22Rv1 (cell line): ENCODE measurements around the gene TEX261.

ENCODE experiments used
- H3K27ac ChIP-seq: fragments of 450-650 bp; 2 replicates; pipeline ENCODE4 v1.5.1; 2017
- ZFX ChIP-seq: fragments of 450-650 bp; IDR thresholded peaks from 2 replicates; pipeline ENCODE4 v1.6.1; 2017; ENCODE audit warnings: antibody characterized with exemption, borderline replicate concordance
- TF ChIP-seq, protein P1 (sequence below): fragments of 450-650 bp; IDR thresholded peaks from 2 replicates; pipeline ENCODE4 v1.5.1; 2017; ENCODE audit warnings: mild to moderate bottlenecking

Gene TEX261

DNA sequence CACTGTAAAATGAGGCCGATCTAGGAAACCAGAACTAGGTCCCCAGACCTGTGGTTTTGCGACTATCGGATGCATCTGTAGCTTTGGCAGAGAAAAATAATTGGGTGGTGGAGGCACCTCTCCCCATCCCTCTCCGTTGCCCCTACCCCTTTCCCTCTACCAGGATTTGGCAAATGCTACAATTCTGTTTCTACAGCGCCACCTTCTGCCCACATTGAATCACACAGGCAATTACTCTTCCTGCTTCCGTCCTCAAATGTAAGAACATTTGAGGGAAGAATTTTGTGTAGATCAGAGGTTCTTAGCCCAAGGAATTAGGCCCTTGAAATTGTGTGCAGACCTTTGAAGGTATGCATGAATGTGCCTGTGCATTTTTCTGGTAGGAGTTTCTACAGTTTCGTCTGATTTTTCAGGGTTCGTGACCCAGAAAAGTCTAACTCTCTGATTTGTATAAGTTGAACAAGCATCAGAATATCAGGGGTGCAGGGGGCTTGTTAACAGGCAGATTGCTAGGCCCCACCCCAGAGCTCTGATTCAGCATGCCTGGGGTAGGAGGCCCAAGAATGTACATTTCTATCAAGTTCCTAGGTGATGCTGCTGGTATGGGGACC, 47.7 kb downstream of the TEX261 start:
- no peak for TF ChIP-seq ZFX
- TF ChIP-seq, protein P1, sequence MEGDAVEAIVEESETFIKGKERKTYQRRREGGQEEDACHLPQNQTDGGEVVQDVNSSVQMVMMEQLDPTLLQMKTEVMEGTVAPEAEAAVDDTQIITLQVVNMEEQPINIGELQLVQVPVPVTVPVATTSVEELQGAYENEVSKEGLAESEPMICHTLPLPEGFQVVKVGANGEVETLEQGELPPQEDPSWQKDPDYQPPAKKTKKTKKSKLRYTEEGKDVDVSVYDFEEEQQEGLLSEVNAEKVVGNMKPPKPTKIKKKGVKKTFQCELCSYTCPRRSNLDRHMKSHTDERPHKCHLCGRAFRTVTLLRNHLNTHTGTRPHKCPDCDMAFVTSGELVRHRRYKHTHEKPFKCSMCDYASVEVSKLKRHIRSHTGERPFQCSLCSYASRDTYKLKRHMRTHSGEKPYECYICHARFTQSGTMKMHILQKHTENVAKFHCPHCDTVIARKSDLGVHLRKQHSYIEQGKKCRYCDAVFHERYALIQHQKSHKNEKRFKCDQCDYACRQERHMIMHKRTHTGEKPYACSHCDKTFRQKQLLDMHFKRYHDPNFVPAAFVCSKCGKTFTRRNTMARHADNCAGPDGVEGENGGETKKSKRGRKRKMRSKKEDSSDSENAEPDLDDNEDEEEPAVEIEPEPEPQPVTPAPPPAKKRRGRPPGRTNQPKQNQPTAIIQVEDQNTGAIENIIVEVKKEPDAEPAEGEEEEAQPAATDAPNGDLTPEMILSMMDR: peak; percentile 85
- no peak overlapping the region for H3K27ac ChIP-seq

- TF ChIP-seq, protein P1: no peak
- no peak for TF ChIP-seq ZFX
Observed at GRCh38 chr2:70944111-70944690, 50.5 kb downstream of the TEX261 start.

GRCh38 chr2:70943205-70943871, 51.3 kb downstream of the TEX261 start:
- no peak overlapping the region for H3K27ac ChIP-seq
- TF ChIP-seq, protein P1: no peak
- no peak for TF ChIP-seq ZFX

More at GRCh38 chr2:70944111-70944690, 50.5 kb downstream of the TEX261 start:
- no peak overlapping the region for H3K27ac ChIP-seq

GRCh38 chr2:70942396-70943204, 52.1 kb downstream of the TEX261 start:
- TF ChIP-seq, protein P1: no peak
- no peak for TF ChIP-seq ZFX
- no peak overlapping the region for H3K27ac ChIP-seq

- no peak overlapping the region for H3K27ac ChIP-seq
- TF ChIP-seq ZFX: no peak
- TF ChIP-seq, protein P1: no peak
Observed at GRCh38 chr2:70941701-70942100, 53.0 kb downstream of the TEX261 start.

DNA sequence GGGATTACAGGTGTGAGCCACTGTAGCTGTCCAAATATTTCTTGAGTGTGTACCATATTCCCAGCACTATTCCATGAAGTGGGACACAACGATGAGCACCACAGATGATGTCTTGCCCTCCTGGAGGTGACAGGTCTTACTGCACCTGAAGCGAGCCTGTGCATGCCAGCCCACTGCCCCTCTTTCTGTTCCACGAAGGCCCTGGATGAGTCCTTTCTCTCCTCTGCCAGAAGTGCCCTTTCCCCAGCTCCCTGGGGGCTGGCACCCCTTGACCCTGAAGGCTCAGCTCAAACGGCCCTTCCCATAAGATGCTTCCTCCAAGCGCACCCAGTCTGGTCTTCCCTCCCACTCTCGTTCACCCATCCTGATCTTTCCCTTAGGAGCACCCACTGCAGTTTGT, 53.5 kb downstream of the TEX261 start:
- H3K27ac ChIP-seq: no peak overlapping the region
- TF ChIP-seq, protein P1: no peak
- no peak for TF ChIP-seq ZFX
